HEK293T (cell line): ENCODE results near the gene SEC22C.

ENCODE experiments used
- ARNT ChIP-seq: fragments of 450-650 bp; IDR thresholded peaks from 2 replicates; pipeline ENCODE4 v1.6.1; 2017; ENCODE audit warnings: mild to moderate bottlenecking
- BHLHE40 ChIP-seq: fragments of 450-650 bp; IDR thresholded peaks from 2 replicates; pipeline ENCODE4 v1.6.1; 2016; ENCODE audit warnings: mild to moderate bottlenecking, moderate library complexity, borderline replicate concordance
- ELF4 ChIP-seq: fragments of 450-650 bp; IDR thresholded peaks from 2 replicates; pipeline ENCODE4 v1.6.1; 2017; ENCODE audit warnings: antibody characterized with exemption
- FOXA1 ChIP-seq: fragments of 450-650 bp; IDR thresholded peaks from 2 replicates; pipeline ENCODE4 v1.6.1; 2016; ENCODE audit warnings: mild to moderate bottlenecking
- FOXK2 ChIP-seq: fragments of 450-650 bp; IDR thresholded peaks from 2 replicates; pipeline ENCODE4 v1.6.1; 2016; ENCODE audit warnings: mild to moderate bottlenecking
- FOXM1 ChIP-seq: fragments of 450-650 bp; IDR thresholded peaks from 2 replicates; pipeline ENCODE4 v1.6.1; 2017; ENCODE audit warnings: mild to moderate bottlenecking, borderline replicate concordance
- HDGF ChIP-seq: fragments of 450-650 bp; IDR thresholded peaks from 2 replicates; pipeline ENCODE4 v1.6.1; 2017; ENCODE audit warnings: antibody characterized with exemption, borderline replicate concordance
- L3MBTL2 ChIP-seq: fragments of 450-650 bp; conservative IDR thresholded peaks from 2 replicates; pipeline ENCODE4 v1.6.1; 2016; ENCODE audit warnings: mild to moderate bottlenecking
- LEF1 ChIP-seq: fragments of 450-650 bp; IDR thresholded peaks from 2 replicates; pipeline ENCODE4 v1.6.1; 2017; ENCODE audit warnings: mild to moderate bottlenecking, borderline replicate concordance
- PKNOX1 ChIP-seq: fragments of 450-650 bp; IDR thresholded peaks from 2 replicates; pipeline ENCODE4 v1.6.1; 2016
- SP1 ChIP-seq: fragments of 450-650 bp; IDR thresholded peaks from 2 replicates; pipeline ENCODE4 v1.6.1; 2017
- SUZ12 ChIP-seq: fragments of 450-650 bp; IDR thresholded peaks from 2 replicates; pipeline ENCODE4 v1.6.1; 2016; ENCODE audit warnings: mild to moderate bottlenecking
- ZNF384 ChIP-seq: fragments of 450-650 bp; IDR thresholded peaks from 2 replicates; pipeline ENCODE4 v1.6.1; 2016

DNA sequence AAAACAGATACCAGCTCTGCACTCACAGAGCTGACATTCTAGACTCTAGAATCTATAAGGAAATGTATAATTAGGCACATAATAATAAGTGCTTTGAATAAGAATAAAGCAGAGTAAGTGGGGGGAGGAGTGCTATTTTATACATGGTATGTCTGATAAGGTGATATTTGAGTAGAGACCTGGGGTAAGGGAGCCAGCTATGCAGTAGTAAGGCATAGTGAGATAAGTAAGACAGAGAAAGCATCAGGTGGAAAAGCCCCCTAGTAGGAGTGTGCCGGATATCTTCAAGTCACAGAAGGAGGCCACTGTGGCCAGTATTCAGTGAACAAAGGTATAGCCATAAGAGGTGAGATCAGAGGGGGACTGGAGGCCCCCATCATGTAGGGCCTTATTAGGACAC is 11.9 kb upstream of the SEC22C start:
- TF ChIP-seq SUZ12 = no peak
- TF ChIP-seq FOXA1 = no peak
- no peak for TF ChIP-seq PKNOX1
- no peak for TF ChIP-seq SP1
- no peak for TF ChIP-seq BHLHE40
- no peak for TF ChIP-seq ZNF384
- no peak for TF ChIP-seq LEF1
- no peak for TF ChIP-seq L3MBTL2
- no peak for TF ChIP-seq FOXK2
- no peak for TF ChIP-seq FOXM1
- no peak for TF ChIP-seq ELF4
- no peak for TF ChIP-seq HDGF
- no peak for TF ChIP-seq ARNT
